AG04449 (cell line): Measurements from ENCODE around the gene OXCT1.
"Not testable (repeated sequence)": the region's sequence is repeated elsewhere in the genome, so short reads cannot be mapped to it uniquely, and the experiment has no call there.

Experiments used
- CTCF ChIA-PET: fragments of 350-600 bp; formaldehyde crosslinking; extraction: SDS; loops from one replicate; lab custom pipeline; 2021; ENCODE audit warnings: antibody characterized with exemption; lab: Yijun Ruan, JAX
- POLR2A ChIA-PET: fragments of 400-600, 350-600 bp; formaldehyde crosslinking; extraction: SDS; loops from one replicate; lab custom pipeline; 2020; ENCODE audit warnings: antibody characterized with exemption, inconsistent platforms; lab: Yijun Ruan, JAX
- DNase-seq: peaks from one replicate; pipeline ENCODE4 v3.0.0-alpha.2; 2010; ENCODE audit warnings: low read depth, low spot score
- H3K4me3 ChIP-seq: 2 replicates; pipeline ENCODE4 v1.5.1; 2011; ENCODE audit warnings: low read depth, mild to moderate bottlenecking, control low read depth, low read length
- TF ChIP-seq, protein P1 (sequence below): IDR thresholded peaks from one replicate; pipeline ENCODE4 v1.5.1; 2011; ENCODE audit warnings: mild to moderate bottlenecking, moderate library complexity, low read length, control low read depth, inconsistent platforms; ENCODE audit not compliant: insufficient read depth; ENCODE audit errors: missing control alignments

OXCT1 gene

DNA sequence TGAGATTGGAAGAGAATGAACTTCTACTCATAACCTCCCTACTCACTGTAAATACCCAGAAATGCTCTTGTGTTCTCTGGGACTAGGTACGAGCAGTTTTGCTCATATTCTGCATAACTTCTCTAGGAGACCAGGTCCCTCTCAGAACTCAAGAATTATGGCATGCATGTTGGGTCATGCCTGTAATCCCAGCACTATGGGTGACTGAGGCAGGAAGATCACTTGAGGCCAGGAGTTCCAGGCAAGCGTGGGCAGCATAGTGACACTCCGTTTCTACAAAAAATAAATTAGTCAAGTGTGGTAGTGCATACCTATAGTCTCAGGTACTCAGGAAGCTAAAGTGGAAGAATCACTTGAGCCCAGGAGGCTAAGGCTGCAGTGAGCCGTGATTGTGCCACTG lies 141.9 kb downstream of the OXCT1 start:
- TF ChIP-seq, protein P1, sequence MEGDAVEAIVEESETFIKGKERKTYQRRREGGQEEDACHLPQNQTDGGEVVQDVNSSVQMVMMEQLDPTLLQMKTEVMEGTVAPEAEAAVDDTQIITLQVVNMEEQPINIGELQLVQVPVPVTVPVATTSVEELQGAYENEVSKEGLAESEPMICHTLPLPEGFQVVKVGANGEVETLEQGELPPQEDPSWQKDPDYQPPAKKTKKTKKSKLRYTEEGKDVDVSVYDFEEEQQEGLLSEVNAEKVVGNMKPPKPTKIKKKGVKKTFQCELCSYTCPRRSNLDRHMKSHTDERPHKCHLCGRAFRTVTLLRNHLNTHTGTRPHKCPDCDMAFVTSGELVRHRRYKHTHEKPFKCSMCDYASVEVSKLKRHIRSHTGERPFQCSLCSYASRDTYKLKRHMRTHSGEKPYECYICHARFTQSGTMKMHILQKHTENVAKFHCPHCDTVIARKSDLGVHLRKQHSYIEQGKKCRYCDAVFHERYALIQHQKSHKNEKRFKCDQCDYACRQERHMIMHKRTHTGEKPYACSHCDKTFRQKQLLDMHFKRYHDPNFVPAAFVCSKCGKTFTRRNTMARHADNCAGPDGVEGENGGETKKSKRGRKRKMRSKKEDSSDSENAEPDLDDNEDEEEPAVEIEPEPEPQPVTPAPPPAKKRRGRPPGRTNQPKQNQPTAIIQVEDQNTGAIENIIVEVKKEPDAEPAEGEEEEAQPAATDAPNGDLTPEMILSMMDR, result no peak
- POLR2A ChIA-PET, result no interaction called here
- no peak for DNase-seq
- H3K4me3 ChIP-seq, result no peak overlapping the region
- CTCF ChIA-PET, result interaction anchor here (2.6 to 2.9 kb wide), 2 partner anchors 10 to 115 kb away, joined by 8 to 11 read pairs; no protein-coding TSS in a partner anchor

DNA sequence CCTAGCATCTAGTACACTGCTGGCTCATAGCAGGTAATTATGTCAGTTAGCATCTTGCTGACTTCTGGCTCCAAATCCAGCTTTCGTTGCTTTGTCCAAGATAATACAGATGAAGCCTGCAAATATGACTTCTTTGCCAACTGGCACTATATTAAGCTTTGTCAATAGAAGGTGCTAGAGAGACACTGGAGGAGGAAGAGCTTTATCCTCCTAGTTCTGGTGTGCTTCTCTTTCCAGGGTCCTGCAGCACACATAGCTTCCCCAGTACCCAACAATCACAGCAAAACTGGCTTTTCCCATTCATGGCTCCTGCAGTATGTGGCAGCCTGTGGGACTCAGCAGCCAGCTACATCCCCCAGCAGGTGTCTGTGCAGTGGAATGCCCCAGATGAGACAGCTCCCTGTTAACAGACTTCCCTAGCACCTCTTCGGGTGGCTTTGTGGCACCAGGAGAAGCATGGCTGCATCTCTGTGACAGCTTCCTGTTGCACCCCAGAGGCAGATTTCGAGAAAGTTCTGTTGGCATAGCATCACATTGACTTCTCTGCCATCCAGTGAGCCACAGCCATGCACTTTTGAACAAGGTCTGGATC lies 147.8 kb downstream of the OXCT1 start:
- TF ChIP-seq, protein P1, result no peak
- DNase-seq, result no peak
- no peak overlapping the region for H3K4me3 ChIP-seq
- ChIA-PET POLR2A (no interaction called here), CTCF (interaction anchor here (0.8 to 2.9 kb wide), 11 partner anchors 9 to 134 kb away, joined by 3 to 23 read pairs (median 3); no protein-coding TSS in a partner anchor)

DNA sequence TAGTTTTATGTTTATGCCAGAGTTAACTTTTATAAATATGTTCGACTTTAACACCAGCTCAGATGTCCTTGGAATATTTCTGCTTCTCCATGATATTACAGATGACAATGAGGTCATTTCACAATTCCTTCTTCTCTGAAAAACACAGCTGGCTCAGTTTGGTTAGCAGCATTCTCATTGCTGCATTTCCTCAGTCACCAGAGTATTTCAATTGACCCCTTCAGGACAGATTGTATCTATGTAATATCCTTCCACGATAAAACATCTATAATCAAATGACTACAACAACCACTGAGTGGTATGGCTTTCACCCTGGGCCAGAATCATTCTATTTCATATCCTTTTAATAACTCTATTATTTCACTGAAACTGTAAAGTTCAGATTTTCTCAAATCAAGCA lies 148.7 kb downstream of the OXCT1 start:
- DNase-seq, result no peak
- H3K4me3 ChIP-seq, result no peak overlapping the region
- TF ChIP-seq, protein P1, result no peak
- CTCF ChIA-PET, result interaction anchor here (1.0 to 2.9 kb wide), 3 partner anchors 116 to 122 kb away, joined by 3 to 23 read pairs (median 13); no protein-coding TSS in a partner anchor
- POLR2A ChIA-PET, result no interaction called here

DNA sequence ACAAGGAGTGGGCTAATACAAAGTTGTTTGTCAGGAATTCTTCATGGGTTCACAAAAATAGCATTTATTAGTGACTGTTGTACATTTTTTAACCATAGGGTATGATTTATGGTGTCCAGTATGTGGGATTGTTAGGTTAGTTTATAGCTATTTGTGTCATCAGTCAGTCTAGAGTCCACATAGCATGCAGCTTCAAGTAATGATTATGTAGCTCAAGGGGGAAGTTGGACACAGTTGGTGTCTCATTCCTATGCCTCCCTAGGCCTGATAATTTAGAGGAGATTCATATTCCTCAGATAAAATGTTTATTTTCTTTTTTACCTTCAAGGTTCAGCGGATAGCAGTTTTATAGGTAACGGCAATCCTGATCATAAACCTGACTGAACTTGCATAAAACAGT lies 153.8 kb downstream of the OXCT1 start:
- TF ChIP-seq, protein P1, result no peak
- CTCF ChIA-PET, result interaction anchor here (1.0 to 3.0 kb wide), 2 partner anchors 48 to 127 kb away, joined by 4 to 13 read pairs; no protein-coding TSS in a partner anchor
- H3K4me3 ChIP-seq, result no peak overlapping the region
- DNase-seq, result no peak
- POLR2A ChIA-PET, result no interaction called here

DNA sequence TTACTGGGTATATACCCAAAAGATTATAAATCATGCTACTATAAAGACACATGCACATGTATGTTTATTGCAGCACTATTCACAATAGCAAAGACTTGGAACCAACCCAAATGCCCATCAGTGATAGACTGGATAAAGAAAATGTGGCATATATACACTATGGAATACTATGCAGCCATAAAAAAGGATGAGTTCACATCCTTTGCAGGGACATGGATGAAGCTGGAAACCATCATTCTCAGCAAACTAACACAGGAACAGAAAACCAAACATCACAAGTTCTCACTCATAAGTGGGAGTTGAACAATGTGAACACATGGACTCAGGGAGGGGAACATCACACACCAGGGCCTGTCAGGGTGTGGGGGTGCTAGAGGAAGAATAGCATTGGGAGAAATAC lies 155.8 kb downstream of the OXCT1 start:
- DNase-seq, POLR2A ChIA-PET, H3K4me3 ChIP-seq: not testable (repeated sequence)
- CTCF ChIA-PET, result interaction anchor here (7.9 kb wide), 1 partner anchor 127 kb away, joined by 171 read pairs; no protein-coding TSS in a partner anchor

DNA sequence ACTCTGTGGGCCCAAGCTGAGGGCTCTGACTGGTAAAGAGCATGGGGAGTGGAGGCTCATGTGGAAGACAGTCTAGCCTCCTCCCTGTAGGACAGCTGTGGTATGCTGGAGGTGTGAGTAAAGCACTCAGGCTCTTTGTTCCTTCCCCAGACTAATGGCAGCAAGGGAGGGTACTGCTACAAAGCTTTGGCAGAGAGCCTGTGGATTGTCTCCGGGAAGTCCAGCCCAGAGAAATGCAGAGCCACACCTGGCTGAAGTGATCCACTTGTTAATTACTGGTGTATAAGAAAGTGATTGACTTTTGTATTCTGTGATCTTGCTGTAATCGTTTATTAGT lies 161.7 kb downstream of the OXCT1 start:
- no peak for DNase-seq
- TF ChIP-seq, protein P1, result no peak
- ChIA-PET CTCF (interaction anchor here (1.1 to 7.9 kb wide), 5 partner anchors 10 to 159 kb away, joined by 4 to 171 read pairs (median 5); no protein-coding TSS in a partner anchor), POLR2A (no interaction called here)
- H3K4me3 ChIP-seq, result no peak overlapping the region
